Naive thymus-derived CD8-positive, alpha-beta T cell (primary cell): ENCODE data around the gene CNPY2. TPM values are rescaled to one million over a fixed set of nuclear protein-coding genes. Genes with fewer than 3 reads are reported as not detected.
"Not testable (repeated sequence)": the region's sequence is repeated elsewhere in the genome, so short reads cannot be mapped to it uniquely, and the experiment has no call there.

ENCODE experiments used
- ATAC-seq, 2 donors: fragments of 150-1000 bp; cut with Tn5 transposase in 1 of 2; sonication (Bioruptor Pico), chemical (Tn5 transposase) in 1 of 2; 1 replicate in 1 of 2; 2 replicates in 1 of 2; pipeline ENCODE4 v1.10.0; 2021; ENCODE audit warnings: mild to moderate bottlenecking in 2 of 2, moderate library complexity in 2 of 2
- POLR2A ChIA-PET: fragments of 350-600 bp; sonication (Branson Sonifier 250); formaldehyde crosslinking; loops from one replicate; lab custom pipeline; 2021; ENCODE audit warnings: antibody characterized with exemption; lab: Charles Lee
- DNase-seq, 10 donors: peaks; one replicate each; pipeline versions ENCODE4 v3.0.0 to v3.0.0-alpha.2; 2020 to 2022
- H3K27ac Mint-ChIP-seq, 10 donors: one replicate each; pipeline ENCODE4 v1.8.0; 2020 to 2022; ENCODE audit warnings: mild to moderate bottlenecking in 10 of 10, mixed read lengths in 10 of 10, moderate library complexity in 4 of 10, inconsistent platforms in 1 of 10
- H3K27me3 Mint-ChIP-seq, 5 donors: one replicate each; pipeline ENCODE4 v1.8.0; 2021 to 2022; ENCODE audit warnings: mixed read lengths in 5 of 5
- H3K36me3 Mint-ChIP-seq, 3 donors: one replicate each; pipeline ENCODE4 v1.8.0; 2020 to 2022; ENCODE audit warnings: mixed read lengths in 3 of 3, mild to moderate bottlenecking in 2 of 3, inconsistent platforms in 1 of 3
- H3K4me1 Mint-ChIP-seq, 4 donors: one replicate each; pipeline ENCODE4 v1.8.0; 2021 to 2022; ENCODE audit warnings: mixed read lengths in 4 of 4
- H3K4me3 Mint-ChIP-seq, 10 donors: one replicate each; pipeline ENCODE4 v1.8.0; 2020 to 2022; ENCODE audit warnings: mild to moderate bottlenecking in 10 of 10, mixed read lengths in 10 of 10, moderate library complexity in 6 of 10, inconsistent platforms in 1 of 10
- H3K9me3 Mint-ChIP-seq, 9 donors: one replicate each; pipeline ENCODE4 v1.8.0; 2020 to 2022; ENCODE audit warnings: mixed read lengths in 9 of 9, mild to moderate bottlenecking in 3 of 9, inconsistent platforms in 1 of 9, moderate library complexity in 1 of 9
- polyA plus RNA-seq, 3 donors: library from polyadenylated mRNA; unstranded; fragments of 300-500 nt; fragmentation: Illumina TruSeq; gene quantifications; one replicate each; pipeline ENCODE4 v1.2.3, GENCODE V29; 2021
- total RNA-seq, 8 experiments: library from RNA in 2 of 8; stranded (reverse) in 2 of 8; gene quantifications; one replicate each; pipeline ENCODE4 v1.2.3 and lab custom pipeline; 2021 to 2026

Gene CNPY2
- total and polyA plus RNA-seq, 5 experiments from 2014 or later = 79.9 to 196 (median 173) TPM

GRCh38 chr12:56288705-56289387 lies 26.9 kb downstream of the CNPY2 start:
- Mint-ChIP-seq H3K27ac (peak overlapping the region in 2 of 10 donors; percentile 5 to 16), H3K9me3 (no peaks in the 10 kb centered on the region), H3K27me3 (no peaks in the 10 kb centered on the region), H3K4me3 (no peak overlapping the region), H3K36me3 (peaks cover 0 to 55% (median 8%) of the 10 kb centered on the region in 3 donors), H3K4me1 (peaks cover 12 to 36% (median 31%) of the 10 kb centered on the region in 4 donors)
- no peak for DNase-seq
- no peak for ATAC-seq
- POLR2A ChIA-PET = interaction anchor here (0.7 to 0.8 kb wide), 3 partner anchors 10 to 186 kb away, joined by 3 read pairs; partner anchors contain the start of gene CNPY2

DNA sequence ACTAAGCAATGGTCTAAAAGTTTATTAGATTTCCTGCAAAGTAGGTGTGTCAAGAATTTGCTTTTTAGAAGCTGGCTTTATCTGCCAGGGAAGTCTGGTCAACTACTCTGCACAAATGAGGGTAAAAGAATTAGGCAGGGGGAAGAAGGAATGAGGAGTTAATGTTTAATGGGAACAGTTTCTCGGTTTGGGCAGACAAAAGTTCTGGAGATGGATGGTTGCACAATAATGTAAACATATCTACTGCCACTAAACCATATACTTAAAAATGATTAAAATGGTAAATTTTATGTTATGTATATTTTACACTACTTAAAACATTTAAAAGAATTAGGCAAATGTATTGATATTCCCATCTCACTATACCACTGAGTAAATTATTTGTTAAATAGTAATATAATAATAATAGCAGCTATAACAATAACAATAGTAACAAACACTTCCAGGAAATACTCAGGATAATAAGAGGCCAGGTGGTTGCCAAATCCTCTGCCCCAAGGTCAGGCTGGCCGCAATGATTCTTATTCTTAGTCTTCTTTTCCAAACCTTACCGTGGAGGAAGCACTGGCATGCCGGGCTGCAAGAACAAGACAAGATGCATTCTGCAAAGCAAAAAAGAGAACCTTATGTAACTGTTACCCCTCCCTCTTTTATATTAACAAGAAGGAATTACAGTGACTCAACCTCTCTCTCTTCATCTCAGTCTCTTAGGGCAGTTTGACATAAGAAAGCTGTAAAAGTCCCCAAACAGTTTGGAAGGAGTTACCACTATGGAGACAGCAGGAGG lies 29.6 kb downstream of the CNPY2 start:
- peak overlapping the region in 6 of 10 donors; percentile 3 to 92 (median 56) for H3K27ac Mint-ChIP-seq
- DNase-seq (no peak), ATAC-seq (no peak)
- H3K4me1 Mint-ChIP-seq = peaks cover 5 to 20% (median 14%) of the 10 kb centered on the region in 4 donors
- no peaks in the 10 kb centered on the region for H3K9me3 Mint-ChIP-seq
- H3K36me3 Mint-ChIP-seq = peaks cover 0 to 70% (median 17%) of the 10 kb centered on the region in 3 donors
- no peaks in the 10 kb centered on the region for H3K27me3 Mint-ChIP-seq
- no peak overlapping the region for H3K4me3 Mint-ChIP-seq
- POLR2A ChIA-PET = interaction anchor here (0.5 to 1.4 kb wide), 3 partner anchors 11 to 22 kb away, joined by 5 to 6 read pairs (median 5); partner anchors contain the start of gene CS

DNA sequence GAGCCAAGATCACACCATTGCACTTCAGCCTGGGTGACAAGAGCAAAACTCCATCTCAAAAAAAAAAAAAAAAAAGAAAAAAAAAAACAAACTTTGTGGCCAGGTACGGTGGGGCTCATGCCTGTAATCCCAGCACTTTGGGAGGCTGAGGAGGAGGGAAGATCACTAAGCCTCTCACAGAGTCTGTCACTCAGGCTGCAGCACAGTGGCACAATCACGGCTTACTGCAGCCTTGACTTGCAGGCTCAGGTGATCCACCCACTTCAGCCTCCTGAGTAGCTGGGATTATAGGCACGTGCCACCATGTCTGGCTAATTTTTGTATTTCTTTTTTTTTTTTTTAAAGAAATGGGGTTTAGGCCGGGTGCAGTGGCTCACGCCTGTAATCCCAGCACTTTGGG lies 31.5 kb downstream of the CNPY2 start:
- not testable (repeated sequence) for H3K27me3 Mint-ChIP-seq, ATAC-seq, H3K9me3 Mint-ChIP-seq, H3K27ac Mint-ChIP-seq, H3K4me3 Mint-ChIP-seq, DNase-seq
- peaks cover 0 to 73% (median 17%) of the 10 kb centered on the region in 3 donors for H3K36me3 Mint-ChIP-seq
- POLR2A ChIA-PET = interaction anchor here (0.7 to 1.1 kb wide), 3 partner anchors 18 to 477 kb away, joined by 3 to 5 read pairs (median 3); partner anchors contain the start of genes ANKRD52 and COQ10A
- H3K4me1 Mint-ChIP-seq = peaks cover 4 to 14% (median 8%) of the 10 kb centered on the region in 4 donors

DNA sequence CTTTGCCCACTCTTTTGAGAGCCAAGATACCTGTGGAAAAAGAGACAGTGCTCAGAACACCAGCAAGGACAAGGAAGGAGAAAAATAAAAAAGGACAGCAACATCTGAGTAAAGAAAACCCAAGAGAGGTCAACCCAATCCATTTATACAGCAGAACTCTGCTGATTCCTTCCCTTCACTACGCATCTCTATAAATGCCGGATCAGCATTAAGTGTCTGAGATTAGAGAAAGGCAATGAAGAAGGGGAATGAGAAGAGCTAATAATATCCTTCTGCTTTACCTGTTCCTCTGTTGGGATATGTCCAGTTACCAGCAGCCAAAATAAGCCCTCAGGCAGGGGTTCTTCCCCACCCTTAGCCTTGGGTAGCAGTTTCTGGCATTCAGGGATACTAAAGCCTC lies 33.2 kb downstream of the CNPY2 start:
- H3K27ac Mint-ChIP-seq = peak overlapping the region in 1 of 10 donors; percentile 73
- ATAC-seq (no peak), DNase-seq (no peak)
- peaks cover 0 to 84% (median 19%) of the 10 kb centered on the region in 3 donors for H3K36me3 Mint-ChIP-seq
- no peaks in the 10 kb centered on the region for H3K9me3 Mint-ChIP-seq
- H3K27me3 Mint-ChIP-seq = no peaks in the 10 kb centered on the region
- peaks cover 0 to 14% (median 4%) of the 10 kb centered on the region in 4 donors for H3K4me1 Mint-ChIP-seq
- POLR2A ChIA-PET = no interaction called here
- H3K4me3 Mint-ChIP-seq = no peak overlapping the region

DNA sequence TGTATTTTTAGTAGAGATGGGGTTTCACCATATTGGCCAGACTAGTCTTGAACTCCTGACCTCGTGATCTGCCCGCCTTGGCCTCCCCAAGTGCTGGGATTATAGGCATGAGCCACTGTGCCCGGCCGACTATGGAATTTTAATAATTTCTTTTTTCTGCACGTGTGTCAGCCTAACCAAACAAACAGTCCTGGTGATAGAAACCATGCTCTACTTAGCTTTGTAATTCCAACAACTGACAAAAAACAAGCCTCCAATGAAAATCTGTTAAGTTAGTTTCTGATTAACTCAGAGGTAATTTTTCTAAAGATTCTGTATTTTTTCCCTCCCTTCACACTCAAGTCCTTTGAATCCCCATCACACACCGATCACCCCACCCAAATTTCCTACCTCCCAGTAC lies 33.8 kb downstream of the CNPY2 start:
- ATAC-seq (no peak), DNase-seq (no peak)
- H3K9me3 Mint-ChIP-seq = no peaks in the 10 kb centered on the region
- H3K27me3 Mint-ChIP-seq = no peaks in the 10 kb centered on the region
- POLR2A ChIA-PET = no interaction called here
- H3K4me3 Mint-ChIP-seq = no peak overlapping the region
- H3K27ac Mint-ChIP-seq = peak overlapping the region in 4 of 10 donors; percentile 40 to 73 (median 58)
- H3K4me1 Mint-ChIP-seq = peaks cover 0 to 13% (median 4%) of the 10 kb centered on the region in 4 donors
- peaks cover 0 to 86% (median 19%) of the 10 kb centered on the region in 3 donors for H3K36me3 Mint-ChIP-seq

DNA sequence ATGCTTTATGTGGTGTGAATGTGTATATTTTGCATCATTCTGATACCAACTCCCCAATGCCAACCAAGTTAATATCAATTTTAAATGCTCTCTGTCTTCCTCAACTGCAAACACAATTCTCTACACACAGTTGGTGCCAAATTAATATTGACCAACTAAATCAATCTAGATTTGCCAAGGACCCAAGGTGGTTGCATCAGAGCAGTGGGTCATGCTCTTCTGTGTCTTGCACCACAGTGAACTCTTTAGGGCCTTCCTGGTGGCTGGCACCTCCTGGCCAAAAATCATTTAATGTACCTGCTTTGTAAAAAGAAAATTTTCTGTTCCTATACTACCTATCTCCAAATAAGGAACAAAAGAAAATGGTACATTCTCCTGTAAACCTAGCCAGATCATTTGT lies 34.9 kb downstream of the CNPY2 start:
- Mint-ChIP-seq H3K9me3 (no peaks in the 10 kb centered on the region), H3K4me3 (no peak overlapping the region), H3K27ac (peak overlapping the region in 5 of 10 donors; percentile 5 to 86 (median 8)), H3K27me3 (no peaks in the 10 kb centered on the region), H3K36me3 (peaks cover 0 to 88% (median 18%) of the 10 kb centered on the region in 3 donors), H3K4me1 (peaks cover 0 to 6% (median 0%) of the 10 kb centered on the region in 4 donors)
- POLR2A ChIA-PET = interaction anchor here (0.6 to 1.3 kb wide), 3 partner anchors 28 to 388 kb away, joined by 3 to 7 read pairs (median 6); no protein-coding TSS in a partner anchor
- DNase-seq (no peak), ATAC-seq (no peak)

- H3K9me3 Mint-ChIP-seq = no peaks in the 10 kb centered on the region
- peaks cover 0 to 6% (median 0%) of the 10 kb centered on the region in 4 donors for H3K4me1 Mint-ChIP-seq
- DNase-seq (no peak), ATAC-seq (no peak)
- no peaks in the 10 kb centered on the region for H3K27me3 Mint-ChIP-seq
- no peak overlapping the region for H3K27ac Mint-ChIP-seq
- peaks cover 0 to 92% (median 25%) of the 10 kb centered on the region in 3 donors for H3K36me3 Mint-ChIP-seq
- POLR2A ChIA-PET = interaction anchor here (0.5 to 0.8 kb wide), 2 partner anchors 22 to 63 kb away, joined by 3 to 4 read pairs; no protein-coding TSS in a partner anchor
- no peak overlapping the region for H3K4me3 Mint-ChIP-seq
Observed at GRCh38 chr12:56278905-56279304, 36.9 kb downstream of the CNPY2 start.

DNA sequence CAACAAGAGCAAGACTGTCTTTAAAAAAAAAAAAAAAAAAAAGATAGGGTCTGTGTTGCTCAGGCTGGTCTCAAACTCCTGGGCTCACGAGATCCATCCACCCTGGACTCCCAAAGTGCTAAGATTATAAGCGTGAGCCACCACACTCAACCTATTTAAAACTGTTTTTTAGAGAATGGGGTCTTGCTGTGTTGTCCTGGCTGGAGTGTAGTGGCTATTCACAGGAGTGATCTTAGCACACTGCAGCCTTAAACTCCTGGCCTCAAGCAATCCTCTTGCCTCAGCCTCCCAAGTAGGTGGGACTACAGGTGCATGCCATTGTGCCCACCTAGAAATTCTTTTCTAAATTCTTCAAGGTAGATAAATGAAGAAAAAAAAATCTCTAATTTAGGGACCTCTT lies 41.5 kb downstream of the CNPY2 start:
- Mint-ChIP-seq H3K27ac (peak overlapping the region in 1 of 10 donors; percentile 51), H3K36me3 (peaks cover 0 to 87% (median 16%) of the 10 kb centered on the region in 3 donors), H3K9me3 (no peaks in the 10 kb centered on the region), H3K4me1 (no peaks in the 10 kb centered on the region), H3K27me3 (no peaks in the 10 kb centered on the region), H3K4me3 (no peak overlapping the region)
- no peak for ATAC-seq
- DNase-seq = no peak
- POLR2A ChIA-PET = interaction anchor here (0.6 kb wide), 1 partner anchor 13 kb away, joined by 8 read pairs; no protein-coding TSS in a partner anchor

DNA sequence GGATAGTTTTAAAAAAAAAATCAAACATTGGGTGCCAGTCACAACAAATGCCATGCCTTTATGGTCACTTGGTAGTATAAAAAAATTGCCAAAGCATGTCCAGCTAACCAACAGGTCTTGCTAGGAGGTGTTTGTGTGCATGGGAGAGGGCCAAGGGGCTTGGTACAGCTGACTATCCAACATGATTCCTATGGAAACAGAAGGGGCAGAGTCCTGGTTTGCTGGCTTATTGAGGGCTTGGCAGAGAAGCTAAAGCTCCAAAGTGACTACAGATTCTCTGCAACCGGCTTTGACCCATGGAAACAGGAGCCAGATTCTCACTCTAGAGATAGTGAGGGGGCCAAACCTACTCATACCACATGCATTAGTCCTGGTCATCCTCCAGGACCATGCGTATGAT lies 43.3 kb downstream of the CNPY2 start:
- Mint-ChIP-seq H3K36me3 (peaks cover 0 to 72% (median 14%) of the 10 kb centered on the region in 3 donors), H3K27ac (peak overlapping the region in 2 of 10 donors; percentile 33 to 60)
- not testable (repeated sequence) for H3K4me3 Mint-ChIP-seq, DNase-seq, H3K9me3 Mint-ChIP-seq, H3K4me1 Mint-ChIP-seq, ATAC-seq, H3K27me3 Mint-ChIP-seq
- POLR2A ChIA-PET = interaction anchor here (1.2 kb wide), 1 partner anchor 12 kb away, joined by 3 read pairs; no protein-coding TSS in a partner anchor

GRCh38 chr12:56271031-56271430 lies 44.8 kb downstream of the CNPY2 start:
- POLR2A ChIA-PET = interaction anchor here (0.7 kb wide), 1 partner anchor 42 kb away, joined by 3 read pairs; no protein-coding TSS in a partner anchor
- ATAC-seq (no peak), DNase-seq (no peak)
- H3K27me3 Mint-ChIP-seq = no peaks in the 10 kb centered on the region
- H3K4me3 Mint-ChIP-seq = no peak overlapping the region
- peaks cover 8 to 20% (median 15%) of the 10 kb centered on the region in 4 donors for H3K4me1 Mint-ChIP-seq
- H3K27ac Mint-ChIP-seq = peak overlapping the region in 5 of 10 donors; percentile 22 to 73 (median 58)
- H3K9me3 Mint-ChIP-seq = no peaks in the 10 kb centered on the region
- peaks cover 0 to 60% (median 14%) of the 10 kb centered on the region in 3 donors for H3K36me3 Mint-ChIP-seq

- DNase-seq = no peak
- Mint-ChIP-seq H3K9me3 (no peaks in the 10 kb centered on the region), H3K4me1 (peaks cover 8 to 20% (median 20%) of the 10 kb centered on the region in 4 donors), H3K27me3 (no peaks in the 10 kb centered on the region), H3K4me3 (peak overlapping the region; percentile 77 to 96 (median 90)), H3K27ac (peak overlapping the region; percentile 81 to 98 (median 93)), H3K36me3 (peaks cover 0 to 28% (median 0%) of the 10 kb centered on the region in 3 donors)
- ATAC-seq = no peak
- POLR2A ChIA-PET = interaction anchor here (0.7 to 3.5 kb wide), 15 partner anchors 9 to 295 kb away, joined by 3 to 19 read pairs (median 4); partner anchors contain the start of genes ANKRD52, CNPY2, ESYT1 and MYL6
Observed at GRCh38 chr12:56267443-56268071, 48.2 kb downstream of the CNPY2 start.
